IPS DF 4.7 (cell line): ENCODE results near the gene OCLN.
"Not testable (repeated sequence)": the region's sequence is repeated elsewhere in the genome, so short reads cannot be mapped to it uniquely, and the experiment has no call there.

Experiments
- DNase-seq: peaks from one replicate; pipeline ENCODE4 v3.0.0-alpha.2; 2013; ENCODE audit warnings: low spot score; ENCODE audit errors: extremely low read depth

The OCLN gene

GRCh38 chr5:69527128-69527770 lies 34.7 kb downstream of the OCLN start:
- no peak for DNase-seq

DNA sequence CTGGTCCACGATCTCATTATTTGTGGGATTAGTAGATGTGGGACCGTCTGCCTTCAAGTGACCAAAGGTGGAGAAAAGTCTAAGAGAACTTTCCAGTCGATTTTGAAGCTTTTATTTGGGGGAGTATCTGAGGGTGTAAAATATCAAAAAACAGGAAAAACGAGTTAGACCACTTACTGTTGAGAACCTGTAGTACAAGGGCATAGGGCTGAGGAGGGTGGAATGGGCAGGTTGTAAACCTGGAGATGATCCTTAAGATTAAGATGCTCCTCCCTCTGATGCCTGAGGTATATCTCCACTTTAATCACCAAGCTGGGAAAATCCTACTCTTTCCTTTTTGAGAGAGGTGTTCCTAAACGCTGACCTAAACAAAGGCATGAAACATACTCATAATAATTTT lies 35.4 kb downstream of the OCLN start:
- no peak for DNase-seq

GRCh38 chr5:69528609-69529008 lies 36.0 kb downstream of the OCLN start:
- no peak for DNase-seq

DNA sequence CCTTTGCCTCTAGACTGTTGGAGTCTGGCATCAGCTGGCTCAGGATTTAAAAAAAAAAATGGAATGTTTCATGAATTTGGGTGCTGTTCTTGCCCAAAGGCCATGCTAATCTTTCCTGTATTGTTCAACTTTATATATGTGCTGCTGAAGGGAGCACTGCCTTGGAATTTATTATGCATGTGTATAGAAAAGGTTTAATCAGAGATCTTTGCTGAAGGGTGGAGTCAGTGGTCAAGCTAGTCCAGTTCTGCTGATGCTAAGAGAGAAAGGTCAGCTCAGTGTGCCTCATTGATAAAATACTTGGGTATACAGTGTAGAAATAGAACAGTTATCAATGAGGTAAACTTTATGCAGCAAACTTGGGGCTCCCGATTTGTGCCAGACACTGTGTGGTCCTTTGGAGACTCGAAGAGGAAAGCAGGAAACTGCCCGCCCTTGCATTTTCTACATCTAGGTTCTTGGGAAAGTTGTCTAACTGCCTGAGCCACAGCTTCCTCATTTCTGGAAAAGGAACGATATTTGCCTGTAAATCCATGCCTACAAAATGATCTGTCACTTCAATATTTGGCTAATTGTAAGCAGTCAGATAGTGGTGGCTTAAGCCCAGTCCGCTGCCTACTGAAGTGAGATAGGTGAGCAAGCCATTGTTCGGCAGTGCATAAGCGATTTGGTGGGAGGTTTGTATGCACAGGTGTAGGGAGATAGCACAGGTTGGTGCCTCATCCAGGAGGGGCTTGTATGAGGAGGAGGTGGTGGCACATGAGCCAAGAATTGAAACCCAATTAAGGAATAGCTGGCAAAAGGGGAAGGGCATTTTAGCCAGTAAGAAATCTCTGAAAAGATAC lies 38.2 kb downstream of the OCLN start:
- DNase-seq: no peak

DNA sequence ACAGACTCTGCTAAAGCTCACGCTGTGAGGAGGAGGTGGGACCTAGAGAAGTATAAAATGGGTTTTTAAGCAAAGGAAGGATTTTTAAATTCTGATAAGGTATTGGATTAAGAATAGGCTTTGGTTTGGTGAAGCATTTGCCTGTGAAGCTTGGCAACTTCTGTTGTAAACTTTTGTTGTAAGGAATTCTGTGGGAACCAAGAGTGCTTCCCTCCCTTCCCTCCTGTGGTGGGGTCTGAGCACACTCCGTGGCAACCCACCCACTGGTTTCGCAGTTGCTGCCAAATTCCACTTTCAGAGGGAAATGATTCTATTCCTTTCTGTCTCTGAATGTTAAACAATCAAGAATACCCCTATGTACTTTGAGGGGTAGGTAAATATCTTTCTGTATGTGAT lies 38.8 kb downstream of the OCLN start:
- no peak for DNase-seq

DNA sequence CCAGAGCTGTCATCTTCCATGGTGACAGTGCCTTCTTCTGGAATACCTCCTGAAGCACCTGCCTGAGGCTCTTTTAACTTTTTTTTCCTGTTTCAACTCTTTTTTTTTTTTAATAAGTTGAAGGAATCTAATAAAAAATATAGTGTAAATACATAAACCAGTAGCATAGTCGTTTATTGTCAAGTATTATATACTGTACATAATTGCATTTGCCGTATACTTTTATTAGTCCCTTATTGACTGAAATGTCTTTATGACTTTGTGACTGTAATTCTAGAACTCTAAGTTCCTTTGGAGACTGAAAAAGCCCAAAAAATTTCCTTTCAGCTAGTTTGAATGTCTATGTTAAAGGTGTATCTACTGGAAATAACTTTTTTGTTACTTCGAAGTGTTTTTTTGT lies 45.3 kb downstream of the OCLN start:
- not testable (repeated sequence) for DNase-seq

- DNase-seq: not testable (repeated sequence)
Measured at GRCh38 chr5:69538735-69539134, 46.1 kb downstream of the OCLN start.

- not testable (repeated sequence) for DNase-seq
Measured at GRCh38 chr5:69541347-69541746, 48.8 kb downstream of the OCLN start.

DNA sequence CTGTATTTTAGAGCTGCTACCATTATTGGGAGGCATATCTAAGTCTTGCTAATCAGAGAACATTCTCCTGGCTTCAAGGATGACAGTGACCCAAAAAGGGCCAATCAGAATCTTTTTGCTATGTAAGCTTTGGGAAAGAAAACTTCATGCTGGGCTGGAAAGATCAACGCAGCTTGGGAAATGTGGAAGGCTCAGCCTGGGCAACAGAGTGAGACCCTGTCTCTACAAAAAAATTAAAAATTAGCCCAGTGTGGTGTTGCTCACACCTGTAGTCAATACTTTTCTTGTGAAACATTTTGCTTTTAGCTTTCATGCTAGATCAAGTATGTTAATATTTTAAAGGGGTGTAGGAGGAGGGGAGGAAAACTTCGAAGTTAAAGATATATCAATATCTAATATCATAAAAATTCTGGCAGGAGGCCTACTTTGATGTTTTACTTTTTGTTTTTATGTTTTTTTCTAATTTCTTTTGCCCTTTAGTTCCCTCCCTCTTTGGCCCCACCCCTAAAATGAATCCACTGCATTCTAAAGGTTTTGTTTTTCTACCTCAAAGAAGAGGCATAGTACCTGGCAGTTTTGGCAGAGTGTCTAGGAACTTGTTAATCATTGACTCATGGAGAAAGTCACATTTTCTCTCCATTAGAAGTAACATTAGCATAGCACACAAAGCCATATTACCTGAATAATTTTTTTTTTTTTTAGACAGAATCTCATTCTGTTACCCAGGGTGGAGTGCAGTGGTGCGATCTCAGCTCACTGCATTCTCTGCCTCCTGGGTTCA lies 50.4 kb downstream of the OCLN start:
- not testable (repeated sequence) for DNase-seq

GRCh38 chr5:69544602-69545001 lies 52.0 kb downstream of the OCLN start:
- not testable (repeated sequence) for DNase-seq

DNA sequence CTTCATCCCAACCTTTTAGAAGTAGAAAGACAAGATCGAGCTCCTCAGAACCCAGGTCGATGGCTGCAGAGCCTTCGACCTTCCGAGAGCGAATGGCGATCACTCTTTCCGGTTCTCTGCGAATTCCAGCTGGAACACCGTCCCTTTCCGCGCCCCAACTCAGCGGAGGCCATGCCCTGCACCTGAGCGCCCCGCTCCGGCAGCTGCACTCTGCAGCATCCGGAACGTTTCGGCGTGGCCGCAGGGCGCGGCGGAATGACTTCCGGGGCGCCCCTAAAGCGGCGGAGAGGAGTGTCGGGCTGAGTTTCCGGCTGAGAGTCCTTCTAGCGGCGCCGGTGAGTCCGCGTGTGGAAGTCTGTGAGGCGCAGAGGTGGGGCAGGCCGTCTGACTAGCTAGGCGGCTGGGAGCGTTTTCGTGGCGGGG lies 67.3 kb downstream of the OCLN start, which contains the start of gene GTF2H2C:
TSS of gene GTF2H2C (plus strand) at position 284 of the 423 bp plus-strand sequence. CDS start 4,942 bp downstream, outside the sequence.
- not testable (repeated sequence) for DNase-seq

- not testable (repeated sequence) for DNase-seq
Measured at GRCh38 chr5:69560587-69561431, 68.2 kb downstream of the OCLN start.

DNA sequence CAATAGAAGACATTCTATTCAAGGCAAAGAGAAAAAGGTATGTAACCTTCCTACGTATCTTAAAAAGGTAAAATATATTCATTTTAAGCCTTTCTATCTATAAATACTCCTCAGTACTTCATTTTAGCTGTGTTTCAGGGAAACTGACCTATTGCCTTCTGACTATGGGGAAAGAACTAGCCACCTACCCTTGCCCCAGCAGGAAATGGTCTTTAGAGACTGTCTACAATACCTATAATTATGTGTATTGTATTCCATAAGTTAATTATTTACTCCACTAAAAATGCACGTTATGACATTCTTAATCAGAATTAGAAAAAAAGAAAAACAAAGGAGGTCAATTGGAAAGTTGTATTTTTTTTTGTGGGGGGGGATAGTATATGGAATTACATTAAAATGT lies 73.6 kb downstream of the OCLN start:
- not testable (repeated sequence) for DNase-seq

- DNase-seq: not testable (repeated sequence)
Measured at GRCh38 chr5:69568072-69568471, 75.5 kb downstream of the OCLN start.

DNA sequence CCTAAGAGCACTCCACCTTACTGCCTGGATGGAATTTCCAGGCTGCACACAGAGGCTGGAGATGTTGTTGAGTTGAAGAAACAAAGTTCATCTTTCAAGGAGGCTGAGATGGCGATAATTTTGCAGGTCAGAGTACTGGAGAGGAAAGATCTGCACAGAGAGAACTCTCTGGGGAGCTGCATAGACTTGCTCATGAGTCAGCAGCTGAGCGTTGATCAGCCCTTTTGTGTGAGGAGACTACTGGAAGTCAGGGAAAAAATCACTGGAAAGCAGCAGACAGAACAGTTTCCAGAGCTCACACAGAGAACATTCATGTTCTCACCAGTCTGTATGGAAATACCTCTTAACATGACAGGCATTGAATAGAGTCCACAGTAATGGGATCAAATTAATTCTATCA lies 90.8 kb downstream of the OCLN start:
- DNase-seq: not testable (repeated sequence)

DNA sequence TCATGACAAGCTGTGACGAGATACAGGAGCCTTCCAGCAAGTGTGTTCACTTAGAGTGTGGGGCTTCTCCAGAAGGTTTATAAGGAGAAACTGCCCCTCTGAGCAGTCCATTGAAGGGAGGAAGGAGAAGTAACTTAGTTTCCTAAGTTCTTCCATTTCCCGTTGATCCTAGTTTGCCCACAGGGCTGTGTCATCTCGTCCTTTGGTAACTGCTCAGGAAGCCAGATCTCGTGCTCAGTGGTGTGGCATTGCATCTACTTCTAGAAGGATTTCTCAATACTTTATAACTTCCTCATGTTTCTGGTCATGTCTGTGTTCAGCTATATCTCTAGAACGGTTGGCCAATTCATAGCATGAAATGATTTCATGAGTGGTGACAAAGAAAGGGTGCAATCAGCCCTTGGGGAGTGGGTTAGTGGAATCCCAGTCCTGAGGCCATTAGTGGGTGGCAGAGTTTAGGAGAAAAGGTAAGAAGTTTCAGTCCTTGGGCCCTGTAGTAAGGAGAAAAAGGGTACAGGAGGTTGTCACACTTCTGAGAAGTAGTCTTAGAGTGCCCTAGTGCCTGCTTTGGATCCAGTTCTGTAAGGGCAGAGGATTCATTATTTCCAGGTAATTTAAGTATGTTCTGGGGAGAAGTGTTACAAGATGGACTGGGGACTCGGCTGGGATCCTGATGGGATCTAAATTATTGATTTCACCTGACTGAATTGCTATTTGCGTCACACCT lies 103.7 kb downstream of the OCLN start:
- not testable (repeated sequence) for DNase-seq

- not testable (repeated sequence) for DNase-seq
Measured at GRCh38 chr5:69601947-69602346, 109.4 kb downstream of the OCLN start.

GRCh38 chr5:69606839-69607238 lies 114.2 kb downstream of the OCLN start:
- DNase-seq: not testable (repeated sequence)
